Astrocyte (in vitro differentiated cells and primary cell): Measurements from ENCODE around the gene ACVRL1. TPM values are rescaled to one million over a fixed set of nuclear protein-coding genes. Genes with fewer than 3 reads are reported as not detected.

Experiments
- DNase-seq: peaks from one replicate; pipeline ENCODE4 v3.0.0-alpha.2; 2010; ENCODE audit warnings: low read depth
- FAIRE-seq: peaks from 2 replicates; lab custom pipeline; 2011; peaks lifted over from hg19 to GRCh38; lab: Jason Lieb, UNC
- H2AFZ ChIP-seq: 2 replicates; pipeline ENCODE4 v1.6.0; 2012; ENCODE audit warnings: low read depth, low read length, inconsistent platforms
- H3K27ac ChIP-seq: 2 replicates; pipeline ENCODE4 v1.5.1; 2011; ENCODE audit warnings: low read depth, low read length, inconsistent platforms
- H3K27me3 ChIP-seq: 2 replicates; pipeline ENCODE4 v1.6.0; 2011; ENCODE audit warnings: low read length, inconsistent platforms; ENCODE audit not compliant: insufficient read depth
- H3K36me3 ChIP-seq: 2 replicates; pipeline ENCODE4 v1.5.1; 2011; ENCODE audit warnings: low read length, inconsistent platforms; ENCODE audit not compliant: insufficient read depth
- H3K4me1 ChIP-seq: 2 replicates; pipeline ENCODE4 v1.5.1; 2011; ENCODE audit warnings: low read length, inconsistent platforms; ENCODE audit not compliant: insufficient read depth
- H3K4me2 ChIP-seq: 2 replicates; pipeline ENCODE4 v1.6.0; 2012; ENCODE audit warnings: low read length, inconsistent platforms
- H3K4me3 ChIP-seq: 2 replicates; pipeline ENCODE4 v1.5.1; 2011; ENCODE audit warnings: low read depth, mild to moderate bottlenecking, low read length, inconsistent platforms; ENCODE audit not compliant: insufficient read depth
- H3K79me2 ChIP-seq: 2 replicates; pipeline ENCODE4 v1.6.0; 2012; ENCODE audit warnings: mild to moderate bottlenecking, low read length, inconsistent platforms; ENCODE audit not compliant: insufficient read depth
- H3K9ac ChIP-seq: 2 replicates; pipeline ENCODE4 v1.6.0; 2012; ENCODE audit warnings: mild to moderate bottlenecking, low read length, inconsistent platforms
- H3K9me3 ChIP-seq: 2 replicates; pipeline ENCODE4 v1.5.1; 2012; ENCODE audit warnings: low read depth, mild to moderate bottlenecking, low read length, inconsistent platforms; ENCODE audit not compliant: insufficient read depth
- H4K20me1 ChIP-seq: 2 replicates; pipeline ENCODE4 v1.6.0; 2012; ENCODE audit warnings: low read length, inconsistent platforms; ENCODE audit not compliant: insufficient read depth
- H3K27ac Mint-ChIP-seq: one replicate; pipeline ENCODE4 v1.8.0; 2021; ENCODE audit warnings: mild to moderate bottlenecking, mixed read lengths; ENCODE audit not compliant: unreplicated experiment
- H3K27me3 Mint-ChIP-seq: one replicate; pipeline ENCODE4 v1.8.0; 2021; ENCODE audit warnings: low read depth, mixed read lengths; ENCODE audit not compliant: unreplicated experiment
- H3K36me3 Mint-ChIP-seq: one replicate; pipeline ENCODE4 v1.8.0; 2021; ENCODE audit warnings: low read depth, mixed read lengths; ENCODE audit not compliant: unreplicated experiment
- H3K4me1 Mint-ChIP-seq: one replicate; pipeline ENCODE4 v1.8.0; 2021; ENCODE audit warnings: low read depth, mixed read lengths; ENCODE audit not compliant: unreplicated experiment
- H3K4me3 Mint-ChIP-seq: one replicate; pipeline ENCODE4 v1.8.0; 2021; ENCODE audit warnings: mild to moderate bottlenecking, moderate library complexity, mixed read lengths; ENCODE audit not compliant: unreplicated experiment
- H3K9me3 Mint-ChIP-seq: one replicate; pipeline ENCODE4 v1.8.0; 2021; ENCODE audit warnings: mild to moderate bottlenecking, mixed read lengths; ENCODE audit not compliant: unreplicated experiment
- CTCF ChIP-seq: IDR thresholded peaks from 2 replicates; pipeline ENCODE4 v1.5.1; 2011; ENCODE audit warnings: low read depth, mild to moderate bottlenecking, inconsistent platforms, low read length, moderate library complexity; ENCODE audit not compliant: insufficient read depth
- EZH2 ChIP-seq: IDR thresholded peaks from 2 replicates; pipeline ENCODE4 v1.6.1; 2012; ENCODE audit warnings: mild to moderate bottlenecking, low read length, inconsistent platforms; ENCODE audit not compliant: insufficient read depth
- total RNA-seq: library from RNA; stranded (reverse); gene quantifications from 2 replicates; pipeline ENCODE4 v1.2.1, GENCODE V29; 2021

The ACVRL1 gene
- total RNA-seq, 1 donor from 2014 or later: 0.95 TPM

GRCh38 chr12:51944608-51945233, 37.4 kb downstream of the ACVRL1 start:
- Histone ChIP-seq H4K20me1 (no peaks in the 10 kb centered on the region), H3K9ac (no peak overlapping the region), H3K27ac (no peak overlapping the region), H3K27me3 (peaks cover 16% of the 10 kb centered on the region), H3K79me2 (no peaks in the 10 kb centered on the region), H3K9me3 (peaks cover 13% of the 10 kb centered on the region), H3K36me3 (no peaks in the 10 kb centered on the region), H3K4me2 (no peak overlapping the region), H3K4me1 (no peaks in the 10 kb centered on the region), H2AFZ (no peak overlapping the region), H3K4me3 (no peak overlapping the region)
- DNase-seq (no peak), FAIRE-seq (no peak)
- Mint-ChIP-seq H3K4me1 (no peaks in the 10 kb centered on the region), H3K27ac (no peak overlapping the region), H3K9me3 (peaks cover 39% of the 10 kb centered on the region), H3K27me3 (peaks cover 56% of the 10 kb centered on the region), H3K4me3 (no peak overlapping the region), H3K36me3 (peaks cover 13% of the 10 kb centered on the region)
- no peak for TF ChIP-seq EZH2
- TF ChIP-seq CTCF: no peak

DNA sequence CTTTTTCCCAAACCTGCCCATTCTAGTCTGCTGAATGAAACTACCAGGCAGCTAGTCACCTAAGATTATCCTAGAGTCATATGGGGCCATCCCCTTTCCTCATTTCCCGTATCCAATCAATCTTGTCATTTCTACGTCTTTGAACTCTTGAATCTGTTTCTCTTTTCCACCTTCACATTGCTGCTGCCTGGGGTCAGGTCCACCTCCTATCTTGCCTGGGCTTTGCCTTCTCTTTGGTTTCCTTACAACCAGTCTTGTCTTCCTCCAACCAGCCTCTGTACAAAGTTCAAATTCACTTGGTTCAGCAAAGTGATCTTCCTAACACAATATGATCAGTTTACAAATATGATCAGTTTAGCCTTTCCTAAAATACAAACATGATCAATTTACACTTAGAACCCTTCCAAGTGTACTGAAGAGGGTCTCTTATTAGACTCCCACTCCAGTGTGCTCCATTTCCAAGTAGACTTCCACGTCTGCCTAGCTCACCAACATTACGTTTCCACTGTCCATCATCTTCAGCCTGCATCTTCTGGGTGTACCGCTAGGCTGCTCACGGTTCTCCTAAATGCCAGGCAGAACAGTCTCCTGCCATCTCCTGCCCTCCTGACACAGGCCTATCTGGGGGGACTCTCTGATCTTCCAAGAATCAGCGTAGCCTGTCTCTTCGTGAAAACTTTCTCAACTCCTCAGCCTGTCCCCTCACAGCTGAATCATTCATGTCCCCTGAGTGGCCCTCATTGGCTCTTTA, 40.1 kb downstream of the ACVRL1 start:
- Histone ChIP-seq H3K4me2 (no peak overlapping the region), H3K9me3 (peaks cover 13% of the 10 kb centered on the region), H3K36me3 (no peaks in the 10 kb centered on the region), H3K27ac (no peak overlapping the region), H4K20me1 (peaks cover 4% of the 10 kb centered on the region), H3K4me1 (no peaks in the 10 kb centered on the region), H3K79me2 (peaks cover 7% of the 10 kb centered on the region), H2AFZ (no peak overlapping the region), H3K27me3 (peaks cover 17% of the 10 kb centered on the region), H3K4me3 (no peak overlapping the region), H3K9ac (no peak overlapping the region)
- TF ChIP-seq EZH2: no peak
- TF ChIP-seq CTCF: no peak
- H3K27me3 Mint-ChIP-seq: peaks cover 48% of the 10 kb centered on the region
- peaks cover 38% of the 10 kb centered on the region for H3K9me3 Mint-ChIP-seq
- no peak overlapping the region for H3K4me3 Mint-ChIP-seq
- H3K27ac Mint-ChIP-seq: no peak overlapping the region
- no peak for DNase-seq
- peaks cover 10% of the 10 kb centered on the region for H3K36me3 Mint-ChIP-seq
- no peak for FAIRE-seq
- peaks cover under 1% of the 10 kb centered on the region for H3K4me1 Mint-ChIP-seq

- Histone ChIP-seq H3K4me1 (peaks cover 4% of the 10 kb centered on the region), H3K27me3 (peaks cover 17% of the 10 kb centered on the region), H3K4me3 (no peak overlapping the region), H4K20me1 (peaks cover 8% of the 10 kb centered on the region), H3K36me3 (no peaks in the 10 kb centered on the region), H3K27ac (no peak overlapping the region), H3K79me2 (peaks cover 13% of the 10 kb centered on the region), H3K9me3 (peaks cover 13% of the 10 kb centered on the region), H3K4me2 (no peak overlapping the region), H2AFZ (no peak overlapping the region), H3K9ac (no peak overlapping the region)
- Mint-ChIP-seq H3K4me3 (no peak overlapping the region), H3K27ac (no peak overlapping the region), H3K27me3 (peaks cover 44% of the 10 kb centered on the region), H3K36me3 (peaks cover 6% of the 10 kb centered on the region), H3K9me3 (peaks cover 35% of the 10 kb centered on the region), H3K4me1 (peaks cover 2% of the 10 kb centered on the region)
- no peak for FAIRE-seq
- TF ChIP-seq CTCF (no peak), EZH2 (no peak)
- no peak for DNase-seq
Measured at GRCh38 chr12:51948066-51948465, 40.8 kb downstream of the ACVRL1 start.
